B cell (primary cell): ENCODE data around the gene RBBP8. TPM values are rescaled to one million over a fixed set of nuclear protein-coding genes. Genes with fewer than 3 reads are reported as not detected.

Experiments
- ATAC-seq: fragments of 200-7000 bp; cut with Tn5 transposase; one replicate; pipeline ENCODE4 v1.10.0; 2021; ENCODE audit warnings: low read depth, mild to moderate bottlenecking, moderate number of reproducible peaks, moderate library complexity
- CTCF ChIA-PET: fragments of 350-600 bp; sonication (Branson Sonifier 250); formaldehyde crosslinking; loops from one replicate; lab custom pipeline; 2021; ENCODE audit warnings: antibody characterized with exemption, inconsistent platforms; lab: Charles Lee
- POLR2A ChIA-PET: fragments of 350-600 bp; sonication (Branson Sonifier 250); formaldehyde crosslinking; loops from one replicate; lab custom pipeline; 2021; ENCODE audit warnings: antibody characterized with exemption; lab: Charles Lee
- DNase-seq: peaks from one replicate; pipeline ENCODE4 v3.0.0; 2013
- H2AFZ ChIP-seq: 2 replicates; pipeline ENCODE4 v1.6.1; 2012; ENCODE audit warnings: mild to moderate bottlenecking, low read depth, low read length; ENCODE audit not compliant: insufficient read depth, poor library complexity, severe bottlenecking
- H3K27ac ChIP-seq, 2 donors: 1 replicate in 1 of 2; 2 replicates in 1 of 2; pipeline ENCODE4 v1.5.1; 2012 to 2013; ENCODE audit warnings: low read length in 2 of 2, mild to moderate bottlenecking in 2 of 2, moderate library complexity in 1 of 2
- H3K27me3 ChIP-seq, 4 experiments: fragments of 200-600 bp in 1 of 4; sonication (generic) in 1 of 4; replicated peaks in 1 of 4; 1 replicate in 2 of 4; 2 replicates in 2 of 4; pipeline versions ENCODE4 v1.6.1 to v1.7.0; 2013 to 2016; ENCODE audit warnings: low read length in 3 of 4, mild to moderate bottlenecking in 2 of 4, mixed read lengths in 1 of 4, moderate library complexity in 1 of 4; ENCODE audit not compliant: insufficient read depth in 4 of 4, control insufficient read depth in 3 of 4; ENCODE audit errors: control extremely low read depth in 1 of 4
- H3K36me3 ChIP-seq, 2 experiments: replicated peaks in 1 of 2; 1 replicate in 1 of 2; 2 replicates in 1 of 2; pipeline versions ENCODE4 v1.6.1 to v1.7.1; 2013; ENCODE audit warnings: low read length in 1 of 2; ENCODE audit not compliant: insufficient read depth in 2 of 2, control insufficient read depth in 1 of 2; ENCODE audit errors: control extremely low read depth in 1 of 2, extremely low read depth in 1 of 2
- H3K4me1 ChIP-seq, 2 donors: fragments of 200-600 bp in 1 of 2; sonication (generic) in 1 of 2; 1 replicate in 1 of 2; 2 replicates in 1 of 2; pipeline versions ENCODE4 v1.5.1 to v1.6.1; 2013 to 2017; ENCODE audit warnings: low read length in 2 of 2; ENCODE audit not compliant: control insufficient read depth in 2 of 2, insufficient read depth in 2 of 2
- H3K4me2 ChIP-seq: replicated peaks from 2 replicates; pipeline ENCODE3; 2012; ENCODE audit warnings: mild to moderate bottlenecking, low read depth, low read length; ENCODE audit not compliant: poor library complexity, severe bottlenecking
- H3K4me3 ChIP-seq, 5 experiments: fragments of 200-600 bp in 1 of 5; sonication (generic) in 1 of 5; 1 replicate in 3 of 5; 2 replicates in 2 of 5; pipeline versions ENCODE4 v1.5.1 to v1.7.0; 2011 to 2016; ENCODE audit warnings: low read length in 4 of 5, mild to moderate bottlenecking in 4 of 5, low read depth in 2 of 5, control low read depth in 1 of 5, moderate library complexity in 1 of 5; ENCODE audit not compliant: insufficient read depth in 1 of 5; ENCODE audit errors: control extremely low read depth in 1 of 5, extremely low read depth in 1 of 5
- H3K79me2 ChIP-seq: fragments of 200-600 bp; sonication (generic); one replicate; pipeline ENCODE4 v1.6.0; 2016; ENCODE audit warnings: low read length; ENCODE audit not compliant: control insufficient read depth, insufficient read depth
- H3K9ac ChIP-seq: fragments of 200-600 bp; sonication (generic); 2 replicates; pipeline ENCODE4 v1.6.1; 2017; ENCODE audit warnings: mild to moderate bottlenecking, low read length, moderate library complexity
- H3K9me3 ChIP-seq, 3 donors: one replicate each; pipeline versions ENCODE4 v1.6.1 to v1.7.1; 2013; ENCODE audit warnings: low read length in 2 of 3; ENCODE audit not compliant: control insufficient read depth in 2 of 3, insufficient read depth in 1 of 3; ENCODE audit errors: control extremely low read depth in 1 of 3
- H4K20me1 ChIP-seq: 2 replicates; pipeline ENCODE4 v1.6.0; 2012; ENCODE audit warnings: mild to moderate bottlenecking, low read length; ENCODE audit not compliant: insufficient read depth, control insufficient read depth, poor library complexity, severe bottlenecking
- H3K27ac Mint-ChIP-seq: one replicate; pipeline ENCODE4 v1.8.0; 2021; ENCODE audit warnings: mixed read lengths
- H3K27me3 Mint-ChIP-seq: one replicate; pipeline ENCODE4 v1.8.0; 2021; ENCODE audit warnings: mixed read lengths
- H3K4me1 Mint-ChIP-seq: one replicate; pipeline ENCODE4 v1.8.0; 2021; ENCODE audit warnings: mixed read lengths
- H3K4me3 Mint-ChIP-seq: one replicate; pipeline ENCODE4 v1.8.0; 2021; ENCODE audit warnings: mixed read lengths
- H3K9me3 Mint-ChIP-seq: one replicate; pipeline ENCODE4 v1.8.0; 2022; ENCODE audit warnings: mixed read lengths; ENCODE audit not compliant: insufficient read depth
- CTCF ChIP-seq: fragments of 200-600 bp; IDR thresholded peaks from one replicate; pipeline ENCODE4 v1.8.0; 2022; ENCODE audit warnings: antibody characterized with exemption, mild to moderate bottlenecking
- EZH2 ChIP-seq: IDR thresholded peaks from 2 replicates; pipeline ENCODE4 v1.6.1; 2012; ENCODE audit warnings: borderline replicate concordance, low read depth, mild to moderate bottlenecking, moderate library complexity, low read length; ENCODE audit not compliant: insufficient read depth, poor library complexity, severe bottlenecking
- WGBS: methylation state at CpG from one replicate; pipeline ENCODE4 v1.1.5; 2013; ENCODE audit warnings: missing lambda C conversion rate; ENCODE audit not compliant: insufficient coverage; 5-methylcytosine and 5-hydroxymethylcytosine counted together
- intact Hi-C: fragments of 100-400 bp; cut with micrococcal nuclease; formaldehyde crosslinking; loops from one replicate; pipeline ENCODE4 v1.10.0; 2022
- polyA plus RNA-seq: library from polyadenylated mRNA; depleted of rRNA; stranded (reverse); fragments of >200 nt; gene quantifications from 2 replicates; pipeline ENCODE4 v1.2.3, GENCODE V29; 2012
- total RNA-seq, 2 donors: library from RNA; stranded (reverse); fragments of 120-200 nt in 1 of 2; gene quantifications; 1 replicate in 1 of 2; 2 replicates in 1 of 2; pipeline versions ENCODE4 v1.2.3 to v1.2.4, GENCODE V29; 2013 to 2022

RBBP8 gene
- total and polyA plus RNA-seq, 2 donors (not counting 1 experiment from before 2014, with no cell fraction given): 2.9 to 18.0 TPM

- Histone ChIP-seq H3K4me1 (no peaks in the 10 kb centered on the region), H4K20me1 (no peaks in the 10 kb centered on the region), H3K9me3 (peaks cover 0 to 3% (median 1%) of the 10 kb centered on the region in 3 donors), H3K4me3 (no peak overlapping the region), H3K27me3 (peaks cover 0 to 3% (median 0%) of the 10 kb centered on the region in 4 experiments), H2AFZ (no peak overlapping the region), H3K36me3 (no peaks in the 10 kb centered on the region), H3K27ac (no peak overlapping the region), H3K79me2 (no peaks in the 10 kb centered on the region), H3K4me2 (no peak overlapping the region), H3K9ac (no peak overlapping the region)
- TF ChIP-seq CTCF (no peak), EZH2 (no peak)
- H3K4me1 Mint-ChIP-seq: no peaks in the 10 kb centered on the region
- CTCF ChIA-PET: no interaction called here
- DNase-seq (no peak), ATAC-seq (no peak)
- no peak overlapping the region for H3K27ac Mint-ChIP-seq
- POLR2A ChIA-PET: no interaction called here
- H3K27me3 Mint-ChIP-seq: peaks cover 19% of the 10 kb centered on the region
- no peak overlapping the region for H3K4me3 Mint-ChIP-seq
- intact Hi-C loops: no loop called here
- 100% methylated on average over 2 of the region's 7 CpGs for WGBS
- H3K9me3 Mint-ChIP-seq: peaks cover 3% of the 10 kb centered on the region
These were observed 125.8 kb downstream of the RBBP8 start for GRCh38 chr18:23058746-23059415.
